ES-I3 (cell line): ENCODE results near the gene FMO2.

Source experiments
- H3K36me3 ChIP-seq: 2 replicates; pipeline ENCODE4 v1.6.1; 2013; ENCODE audit warnings: mild to moderate bottlenecking, low read length, control low read depth, moderate library complexity; ENCODE audit not compliant: insufficient read depth
- H3K4me1 ChIP-seq: 2 replicates; pipeline ENCODE4 v1.6.1; 2013; ENCODE audit warnings: mild to moderate bottlenecking, control low read depth, low read length; ENCODE audit not compliant: insufficient read depth
- H3K9ac ChIP-seq: 2 replicates; pipeline ENCODE4 v1.6.1; 2013; ENCODE audit warnings: low read depth, mild to moderate bottlenecking, low read length, moderate library complexity
- H3K9me3 ChIP-seq: 2 replicates; pipeline ENCODE4 v1.6.1; 2013; ENCODE audit warnings: mild to moderate bottlenecking, low read length, moderate library complexity; ENCODE audit not compliant: control insufficient read depth, insufficient read depth

The FMO2 gene

GRCh38 chr1:171251042-171251951 lies 66.2 kb downstream of the FMO2 start:
- no peaks in the 10 kb centered on the region for H3K36me3 ChIP-seq
- H3K9ac ChIP-seq, result peak overlapping the region; percentile 31; the same call in 1 of the 2 replicates
- H3K9me3 ChIP-seq, result no peaks in the 10 kb centered on the region
- no peaks in the 10 kb centered on the region for H3K4me1 ChIP-seq

DNA sequence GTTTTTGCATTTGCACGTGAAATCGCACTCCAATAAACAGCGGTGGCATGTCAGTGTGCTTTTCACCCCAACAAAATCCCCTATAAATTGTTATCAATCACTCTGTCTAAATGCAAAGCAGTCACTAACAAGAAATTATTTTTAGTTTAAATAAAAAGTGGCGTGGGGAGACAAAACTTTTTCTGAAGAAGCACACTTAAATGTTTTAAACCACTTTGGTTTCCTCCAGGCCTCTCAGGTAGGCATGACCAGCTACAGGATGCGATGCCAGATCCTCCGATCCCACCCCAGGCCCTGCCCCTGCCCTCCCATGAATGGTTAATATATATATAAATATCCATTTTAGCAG lies 66.8 kb downstream of the FMO2 start:
- Histone ChIP-seq H3K4me1 (no peaks in the 10 kb centered on the region), H3K9ac (peak overlapping the region; percentile 31; the same call in 1 of the 2 replicates), H3K9me3 (no peaks in the 10 kb centered on the region), H3K36me3 (no peaks in the 10 kb centered on the region)

GRCh38 chr1:171252482-171252881 lies 67.4 kb downstream of the FMO2 start:
- no peaks in the 10 kb centered on the region for H3K9me3 ChIP-seq
- no peak overlapping the region for H3K9ac ChIP-seq
- no peaks in the 10 kb centered on the region for H3K4me1 ChIP-seq
- H3K36me3 ChIP-seq, result no peaks in the 10 kb centered on the region

DNA sequence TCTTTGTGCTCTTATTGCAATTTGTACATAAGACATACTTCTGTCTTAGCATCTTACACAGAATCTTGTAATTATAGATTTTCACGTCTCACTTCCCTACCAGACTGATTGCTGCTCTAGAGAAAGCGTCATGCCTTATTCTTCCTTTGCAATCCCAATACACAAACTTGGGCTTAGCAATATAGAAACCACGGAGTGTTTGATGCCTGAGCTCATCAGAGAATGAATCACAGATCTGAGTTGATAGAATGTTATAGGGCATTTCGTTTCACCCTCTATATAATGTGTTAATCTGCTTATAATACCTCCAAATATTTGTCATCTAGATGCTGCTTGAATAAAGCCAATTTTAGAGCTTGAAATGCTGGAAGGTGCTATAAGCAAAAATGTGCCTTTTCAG lies 69.8 kb downstream of the FMO2 start:
- Histone ChIP-seq H3K9ac (no peak overlapping the region), H3K9me3 (no peaks in the 10 kb centered on the region), H3K36me3 (no peaks in the 10 kb centered on the region), H3K4me1 (peaks cover 11% of the 10 kb centered on the region)

GRCh38 chr1:171256940-171257606 lies 72.0 kb downstream of the FMO2 start:
- H3K9me3 ChIP-seq, result no peaks in the 10 kb centered on the region
- H3K9ac ChIP-seq, result no peak overlapping the region
- H3K4me1 ChIP-seq, result peaks cover 11% of the 10 kb centered on the region
- no peaks in the 10 kb centered on the region for H3K36me3 ChIP-seq

- no peaks in the 10 kb centered on the region for H3K36me3 ChIP-seq
- no peak overlapping the region for H3K9ac ChIP-seq
- H3K9me3 ChIP-seq, result no peaks in the 10 kb centered on the region
- H3K4me1 ChIP-seq, result peaks cover 11% of the 10 kb centered on the region
Measured at GRCh38 chr1:171257607-171258076, 72.5 kb downstream of the FMO2 start.

GRCh38 chr1:171258429-171258828 lies 73.3 kb downstream of the FMO2 start:
- peaks cover 11% of the 10 kb centered on the region for H3K4me1 ChIP-seq
- H3K9ac ChIP-seq, result no peak overlapping the region; the same call in 1 of the 2 replicates
- H3K36me3 ChIP-seq, result no peaks in the 10 kb centered on the region
- no peaks in the 10 kb centered on the region for H3K9me3 ChIP-seq

DNA sequence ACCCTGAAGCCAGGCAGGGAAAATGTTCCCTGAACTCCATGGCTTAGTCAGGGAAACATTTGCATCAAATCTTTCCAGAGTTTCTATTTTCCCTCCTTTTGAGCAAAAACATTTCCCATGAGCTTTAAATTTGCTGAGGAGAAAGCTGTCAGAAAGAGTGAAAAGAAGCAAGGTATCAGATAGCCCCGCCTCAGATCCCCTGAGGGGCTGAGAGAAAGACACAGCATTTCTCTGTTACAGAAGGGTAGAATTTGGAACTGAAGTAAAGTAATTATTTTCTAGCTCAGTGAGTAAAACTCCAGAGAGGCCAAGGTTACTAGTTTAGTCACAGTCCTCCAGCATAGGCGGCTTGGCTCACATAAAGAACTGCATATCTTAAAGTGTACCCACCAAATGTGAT lies 73.8 kb downstream of the FMO2 start:
- no peaks in the 10 kb centered on the region for H3K36me3 ChIP-seq
- H3K9me3 ChIP-seq, result no peaks in the 10 kb centered on the region
- peaks cover 11% of the 10 kb centered on the region for H3K4me1 ChIP-seq
- H3K9ac ChIP-seq, result no peak overlapping the region; the same call in 1 of the 2 replicates
